M059J (cell line): ENCODE data around the gene HSPG2. TPM values are rescaled to one million over a fixed set of nuclear protein-coding genes. Genes with fewer than 3 reads are reported as not detected.

ENCODE experiments used
- DNase-seq: peaks from one replicate; pipeline ENCODE4 v3.0.0-alpha.2; 2012; ENCODE audit warnings: low read depth
- total RNA-seq: library from RNA; depleted of rRNA; stranded (reverse); fragments of >200 nt; shearing (Covaris generic); gene quantifications from 2 replicates; pipeline ENCODE4 v1.2.3, GENCODE V29; 2014

Gene HSPG2
- total RNA-seq, 1 experiment from 2014 or later = 60.5 TPM

- DNase-seq = no peak
Observed at GRCh38 chr1:21863981-21864380, 73.1 kb downstream of the HSPG2 start.

- DNase-seq = peak; percentile 95
Observed at GRCh38 chr1:21861602-21862429, 75.3 kb downstream of the HSPG2 start.

GRCh38 chr1:21860971-21861370, 76.1 kb downstream of the HSPG2 start:
- DNase-seq = no peak

GRCh38 chr1:21859669-21860179, 77.4 kb downstream of the HSPG2 start:
- DNase-seq = no peak

- DNase-seq = peak; percentile 21
Observed at GRCh38 chr1:21857840-21858670, 79.1 kb downstream of the HSPG2 start.

GRCh38 chr1:21857142-21857839, 79.8 kb downstream of the HSPG2 start:
- peak; percentile 85 for DNase-seq

- DNase-seq = peak; percentile 17
Observed at GRCh38 chr1:21855257-21856096, 81.6 kb downstream of the HSPG2 start.

GRCh38 chr1:21854751-21855131, 82.4 kb downstream of the HSPG2 start:
- no peak for DNase-seq

GRCh38 chr1:21854090-21854750, 82.9 kb downstream of the HSPG2 start:
- no peak for DNase-seq

GRCh38 chr1:21853131-21853427, 84.0 kb downstream of the HSPG2 start:
- DNase-seq = no peak

- DNase-seq = no peak
Observed at GRCh38 chr1:21852282-21853130, 84.6 kb downstream of the HSPG2 start.

GRCh38 chr1:21851430-21852250, 85.5 kb downstream of the HSPG2 start:
- DNase-seq = no peak

- DNase-seq = no peak
Observed at GRCh38 chr1:21849909-21850576, 87.1 kb downstream of the HSPG2 start.

- DNase-seq = no peak
Observed at GRCh38 chr1:21848524-21849174, 88.5 kb downstream of the HSPG2 start.

GRCh38 chr1:21847223-21848205, 89.6 kb downstream of the HSPG2 start:
- DNase-seq = no peak
